ENCODE results near the gene ZEB2. TPM values are rescaled to one million over a fixed set of nuclear protein-coding genes. Genes with fewer than 3 reads are reported as not detected.

ZEB2 gene
- total and polyA plus RNA-seq, 2 of the 8 experiments (the other 6 are each of a cell fraction or from before 2014, with no cell fraction given): 0.38 TPM; not detected in 1

- TF ChIP-seq RXRA (IDR thresholded peaks at IDR 0.05; ENCODE audit: insufficient read depth, low read depth, low read length) (no peak), ZNF274 (IDR thresholded peaks at IDR 0.05; ENCODE audit: borderline replicate concordance, extremely low read depth, low read length) (no peak), GABPA (IDR thresholded peaks at IDR 0.05; ENCODE audit: borderline replicate concordance, insufficient read depth, low read length) (no peak)
Measured at GRCh38 chr2:144475044-144475443, 44.9 kb downstream of the ZEB2 start (continued).
